Measurements from ENCODE around the gene AGPAT2. TPM values are rescaled to one million over a fixed set of nuclear protein-coding genes. Genes with fewer than 3 reads are reported as not detected.

AGPAT2 gene
- total and polyA plus RNA-seq, 2 of the 4 experiments (the other 2 are of a cell fraction) = 16.1 to 39.5 TPM

- POLR2A ChIA-PET (ENCODE audit: unreplicated experiment) = no interaction called here
- in situ Hi-C loops (cut with MboI; ENCODE audit: low sequenced_read_pairs) = no loop called here
- DNase-seq = no peak
- Histone ChIP-seq H3K36me3 (ENCODE audit: control insufficient read depth, insufficient read depth, low read length) (no peaks in the 10 kb centered on the region), H2AK9ac (replicated peaks; ENCODE audit: low read depth, low read length, poor library complexity) (no peak overlapping the region), H4K20me1 (ENCODE audit: insufficient read depth, low read length) (no peaks in the 10 kb centered on the region), H2BK15ac (ENCODE audit: low read depth, low read length) (no peak overlapping the region), H3K9me1 (ENCODE audit: insufficient read depth, low read length) (no peaks in the 10 kb centered on the region), H3K9me3 (ENCODE audit: control insufficient read depth, insufficient read depth, low read length) (no peaks in the 10 kb centered on the region), H4K91ac (ENCODE audit: insufficient read depth, low read depth, low read length) (no peak overlapping the region), H3K4me3 (ENCODE audit: insufficient read depth, low read depth, low read length) (no peak overlapping the region), H2BK20ac (ENCODE audit: low read depth, low read length) (no peak overlapping the region), H2AFZ (replicated peaks; ENCODE audit: low read length, poor library complexity) (no peak overlapping the region), H3K23ac (ENCODE audit: low read depth, low read length) (no peak overlapping the region), H3K27ac (ENCODE audit: insufficient read depth, low read length) (no peak overlapping the region), H2BK5ac (ENCODE audit: low read depth, low read length, poor library complexity, severe bottlenecking) (no peak overlapping the region), H2AK5ac (ENCODE audit: low read depth, low read length) (no peak overlapping the region), H3K18ac (ENCODE audit: low read depth, low read length) (no peak overlapping the region), H3K9ac (ENCODE audit: low read depth, low read length) (no peak overlapping the region), H4K5ac (ENCODE audit: low read depth, low read length) (no peak overlapping the region), H3K4me1 (ENCODE audit: control insufficient read depth, insufficient read depth, low read length) (no peaks in the 10 kb centered on the region), H3K79me1 (ENCODE audit: low read depth in 1 of 2, low read length in 2 of 2) (no peaks in the 10 kb centered on the region), H4K8ac (ENCODE audit: low read depth in 2 of 2, low read length in 2 of 2) (no peak overlapping the region), H3K27me3 (ENCODE audit: control insufficient read depth, insufficient read depth, low read length) (peaks cover 3% of the 10 kb centered on the region; the same call in 1 of the 2 replicates), H3K14ac (replicated peaks; ENCODE audit: low read depth, low read length) (no peak overlapping the region), H3K4me2 (ENCODE audit: low read depth, low read length) (no peak overlapping the region), H3K4ac (ENCODE audit: low read depth, low read length) (no peak overlapping the region), H3K56ac (ENCODE audit: extremely low read depth, insufficient read depth, low read length) (no peak overlapping the region), H2BK120ac (ENCODE audit: low read depth, low read length) (no peak overlapping the region)
- no peak for TF ChIP-seq MAFK (IDR thresholded peaks at IDR 0.05; ENCODE audit: low read depth, low read length)
- no peak for TF ChIP-seq BHLHE40 (IDR thresholded peaks at IDR 0.05; ENCODE audit: low read depth, low read length)
- TF ChIP-seq MAZ (IDR thresholded peaks at IDR 0.05; ENCODE audit: borderline replicate concordance, low read depth, low read length) = no peak
- no peak for TF ChIP-seq POLR2A (IDR thresholded peaks at IDR 0.05; ENCODE audit: low read depth, low read length)
- TF ChIP-seq ELK1 (IDR thresholded peaks at IDR 0.05; ENCODE audit: borderline replicate concordance, low read depth, low read length) = no peak
- no peak for TF ChIP-seq SMC3 (IDR thresholded peaks at IDR 0.05; ENCODE audit: low read depth, low read length)
- no peak for TF ChIP-seq MXI1 (IDR thresholded peaks at IDR 0.05; ENCODE audit: borderline replicate concordance, low read depth, low read length)
- no peak for TF ChIP-seq RCOR1 (IDR thresholded peaks at IDR 0.05; ENCODE audit: insufficient replicate concordance, low read length)
- TF ChIP-seq NFE2L2 (IDR thresholded peaks at IDR 0.05; ENCODE audit: low read depth, low read length) = no peak
- no peak for TF ChIP-seq USF2 (IDR thresholded peaks at IDR 0.05; ENCODE audit: low read depth, low read length)
- TF ChIP-seq FOS (IDR thresholded peaks at IDR 0.05; ENCODE audit: low read depth, low read length) = no peak
- TF ChIP-seq RFX5 (IDR thresholded peaks at IDR 0.05; ENCODE audit: low read depth, low read length) = no peak
- no peak for ATAC-seq (ENCODE audit: low read depth)
- intact Hi-C loops (cut with micrococcal nuclease) = no loop called here
- 100% methylated on average over 1 of the region's 8 CpGs; no CpG with 5 or more reads in 1 of the 2 experiments for WGBS, 2 experiments (ENCODE audit: extremely low coverage in 2 of 2, insufficient read length in 1 of 2)
- CTCF ChIA-PET = no interaction called here
- BruUV-seq (replicated peaks) = no TSS peak
- dilution Hi-C loops (cut with HindIII; ENCODE audit: low sequenced_read_pairs, unreplicated experiment) = no loop called here
Measured at GRCh38 chr9:136650021-136650420, 37.2 kb downstream of the AGPAT2 start.

All from IMR-90 (cell line).